ENCODE measurements around the gene LCK. TPM values are rescaled to one million over a fixed set of nuclear protein-coding genes. Genes with fewer than 3 reads are reported as not detected.

Gene LCK
- total and polyA plus RNA-seq, 2 donors (not counting 3 experiments of a cell fraction or from before 2014, with no cell fraction given): 0.06 TPM; not detected in 1

- peak; percentile 74 for DNase-seq (ENCODE audit: low read depth, low spot score)
- peak overlapping the region in 1 of 3 experiments; percentile 29 for H3K4me3 ChIP-seq (replicated peaks in 1 of 3; ENCODE audit: insufficient read depth in 1 of 3, low read depth in 1 of 3, low read length in 3 of 3)
- no TSS peak for BruUV-seq (replicated peaks)
- H3K4me1 ChIP-seq (ENCODE audit: control insufficient read depth, extremely low read depth, insufficient read depth, low read length): peaks cover 47% of the 10 kb centered on the region
- no peak overlapping the region for H3K9ac ChIP-seq (replicated peaks; ENCODE audit: extremely low read depth, insufficient read depth, low read length)
- H3K36me3 ChIP-seq (ENCODE audit: control insufficient read depth in 2 of 2, extremely low read depth in 1 of 2, insufficient read depth in 2 of 2, low read length in 2 of 2): no peaks in the 10 kb centered on the region
- ChIA-PET POLR2A (interaction anchor here (0.8 to 2.9 kb wide), 2 partner anchors 43 to 88 kb away, joined by 3 to 16 read pairs; partner anchors contain the start of genes HDAC1 and MARCKSL1), CTCF (interaction anchor here (0.6 to 6.3 kb wide), 29 partner anchors 11 to 175 kb away, joined by 3 to 73 read pairs (median 5); partner anchors contain the start of genes EIF3I, HDAC1, MARCKSL1 and TMEM234)
- H4K20me1 ChIP-seq (replicated peaks; ENCODE audit: control insufficient read depth, extremely low read depth, insufficient read depth, low read length): no peaks in the 10 kb centered on the region
- H3K4me2 ChIP-seq (ENCODE audit: insufficient read depth, low read length): peak overlapping the region; percentile 73
- H3K9me3 ChIP-seq (replicated peaks; ENCODE audit: control insufficient read depth, insufficient read depth, low read length): no peaks in the 10 kb centered on the region
- intact Hi-C loops (cut with micrococcal nuclease) (loop anchor here (1.0 to 2.0 kb wide), 3 partner anchors 26 to 87 kb away; partner anchors contain the start of genes EIF3I and TMEM234), dilution Hi-C loops (cut with MboI; ENCODE audit: extremely low pct_ligation_motif_present, low sequenced_read_pairs) (no loop called here)
- H3K79me2 ChIP-seq (ENCODE audit: control insufficient read depth, insufficient read depth, low read length): no peaks in the 10 kb centered on the region
- no peaks in the 10 kb centered on the region for H3K9me1 ChIP-seq (replicated peaks; ENCODE audit: control insufficient read depth, extremely low read depth, insufficient read depth, low read length)
- no peak for TF ChIP-seq POLR2AphosphoS5 (IDR thresholded peaks at IDR 0.05; ENCODE audit: insufficient read depth, low read depth, low read length)
- TF ChIP-seq MYC (IDR thresholded peaks at IDR 0.05; ENCODE audit: low read depth, low read length): no peak
- TF ChIP-seq MAX (IDR thresholded peaks at IDR 0.05; ENCODE audit: insufficient read depth, insufficient read length): no peak
- TF ChIP-seq GATA2 (IDR thresholded peaks at IDR 0.05; ENCODE audit: insufficient read depth, insufficient read length, low read depth, low read length): no peak
- no peak for TF ChIP-seq FOS (IDR thresholded peaks at IDR 0.05; ENCODE audit: borderline replicate concordance, insufficient read depth, low read length)
- TF ChIP-seq POLR2A (IDR thresholded peaks at IDR 0.05; ENCODE audit: low read depth, low read length): no peak
- peak; percentile 96 to 98 for TF ChIP-seq CTCF (IDR thresholded peaks at IDR 0.05; ENCODE audit: extremely low read depth in 1 of 2, insufficient read depth in 1 of 2, low read depth in 1 of 2, low read length in 2 of 2)
- peak; percentile 22 for TF ChIP-seq EZH2 (IDR thresholded peaks at IDR 0.05; ENCODE audit: borderline replicate concordance, low read depth, low read length, severe bottlenecking)
- no peak for TF ChIP-seq JUN (IDR thresholded peaks at IDR 0.05; ENCODE audit: borderline replicate concordance, insufficient read depth, insufficient read length, low read depth)
- H3K27ac ChIP-seq (ENCODE audit: insufficient read depth, low read depth, low read length): peak overlapping the region; percentile 60
- H3K27me3 ChIP-seq (ENCODE audit: control insufficient read depth in 2 of 2, insufficient read depth in 2 of 2, low read length in 2 of 2): no peaks in the 10 kb centered on the region
- FAIRE-seq: peak; percentile 89
- H2AFZ ChIP-seq (ENCODE audit: low read depth, low read length): peak overlapping the region; percentile 21
These were observed 2.8 kb upstream of the LCK start for GRCh38 chr1:32247983-32248889.
